ENCODE results near the gene PTPN14. TPM values are rescaled to one million over a fixed set of nuclear protein-coding genes. Genes with fewer than 3 reads are reported as not detected.

The PTPN14 gene
- polyA plus RNA-seq, 6 donors from 2014 or later: 0.04 to 0.05 (median 0.04) TPM; not detected in 3

- Mint-ChIP-seq H3K27ac (no peak overlapping the region), H3K27me3 (peaks cover 0 to 4% (median 0%) of the 10 kb centered on the region in 3 donors), H3K4me3 (no peak overlapping the region), H3K9me3 (no peaks in the 10 kb centered on the region), H3K36me3 (no peaks in the 10 kb centered on the region), H3K4me1 (no peaks in the 10 kb centered on the region)
- DNase-seq: no peak
- no peak for ATAC-seq (ENCODE audit: low read depth in 2 of 2)
Observed at GRCh38 chr1:214467078-214467585, 84.3 kb downstream of the PTPN14 start.

GRCh38 chr1:214466403-214467077, 84.9 kb downstream of the PTPN14 start:
- no peak overlapping the region for H3K27ac Mint-ChIP-seq
- no peaks in the 10 kb centered on the region for H3K9me3 Mint-ChIP-seq

GRCh38 chr1:214464445-214465287, 86.7 kb downstream of the PTPN14 start:
- peaks cover 0 to 11% (median 6%) of the 10 kb centered on the region in 3 donors for H3K27me3 Mint-ChIP-seq
- no peaks in the 10 kb centered on the region for H3K36me3 Mint-ChIP-seq
- ATAC-seq (ENCODE audit: low read depth in 2 of 2) (no peak), DNase-seq (no peak)
- H3K4me1 Mint-ChIP-seq: no peaks in the 10 kb centered on the region
- H3K4me3 Mint-ChIP-seq: no peak overlapping the region
- peaks cover 0 to 4% (median 0%) of the 10 kb centered on the region in 7 donors for H3K9me3 Mint-ChIP-seq
- peak overlapping the region in 1 of 6 donors; percentile 80 for H3K27ac Mint-ChIP-seq

More at GRCh38 chr1:214466403-214467077, 84.9 kb downstream of the PTPN14 start:
- Mint-ChIP-seq H3K4me1 (no peaks in the 10 kb centered on the region), H3K27me3 (peaks cover 0 to 7% (median 0%) of the 10 kb centered on the region in 3 donors), H3K36me3 (no peaks in the 10 kb centered on the region), H3K4me3 (no peak overlapping the region)
- ATAC-seq (ENCODE audit: low read depth in 2 of 2) (no peak), DNase-seq (no peak)

DNA sequence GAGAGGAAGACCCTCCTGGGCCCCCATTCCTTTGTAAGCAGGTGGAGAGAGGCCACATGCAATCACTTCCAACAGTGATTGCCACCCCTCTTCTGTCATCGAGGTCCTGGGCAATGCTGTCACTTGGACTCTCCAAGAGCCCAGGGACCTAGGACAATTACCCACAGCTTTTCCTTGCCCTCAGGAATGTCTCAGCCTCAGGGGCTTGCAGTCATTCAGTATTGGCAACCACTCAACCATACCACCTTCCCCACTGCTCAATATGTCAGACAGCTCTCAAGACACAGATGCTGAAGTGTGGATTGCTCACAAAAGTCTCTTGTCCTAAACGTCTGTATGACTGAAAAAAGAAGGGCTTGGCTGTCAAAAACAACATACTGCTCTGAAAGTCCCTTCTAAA, 87.8 kb downstream of the PTPN14 start:
- DNase-seq (no peak), ATAC-seq (ENCODE audit: low read depth in 2 of 2) (no peak)
- Mint-ChIP-seq H3K9me3 (peaks cover 0 to 4% (median 0%) of the 10 kb centered on the region in 7 donors), H3K4me3 (no peak overlapping the region), H3K4me1 (no peaks in the 10 kb centered on the region), H3K27ac (no peak overlapping the region), H3K27me3 (peaks cover 0 to 11% (median 6%) of the 10 kb centered on the region in 3 donors), H3K36me3 (no peaks in the 10 kb centered on the region)

DNA sequence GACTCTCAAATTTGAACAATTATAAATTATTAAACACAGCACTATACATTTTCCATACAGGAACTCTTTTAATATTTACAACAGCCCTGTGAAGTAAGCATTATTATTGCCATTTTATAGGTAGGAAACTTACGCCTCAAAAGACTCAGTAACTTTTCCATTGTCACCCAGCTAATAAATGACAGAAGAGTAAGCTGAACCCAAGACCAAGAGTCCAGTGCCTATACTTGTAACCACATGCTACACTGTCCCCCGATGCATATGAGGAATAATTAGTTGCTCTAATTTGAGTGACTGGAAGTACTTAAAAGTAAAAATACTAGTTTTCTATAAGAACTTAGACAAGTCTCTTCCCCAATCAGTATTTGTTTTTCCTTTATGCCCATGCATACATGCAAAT, 88.5 kb downstream of the PTPN14 start:
- no peak for DNase-seq
- no peak overlapping the region for H3K4me3 Mint-ChIP-seq
- H3K9me3 Mint-ChIP-seq: peaks cover 0 to 4% (median 0%) of the 10 kb centered on the region in 7 donors
- no peak for ATAC-seq (ENCODE audit: low read depth in 2 of 2)
- no peaks in the 10 kb centered on the region for H3K36me3 Mint-ChIP-seq
- peaks cover 0 to 11% (median 6%) of the 10 kb centered on the region in 3 donors for H3K27me3 Mint-ChIP-seq
- H3K27ac Mint-ChIP-seq: peak overlapping the region in 1 of 6 donors; percentile 6
- no peaks in the 10 kb centered on the region for H3K4me1 Mint-ChIP-seq

DNA sequence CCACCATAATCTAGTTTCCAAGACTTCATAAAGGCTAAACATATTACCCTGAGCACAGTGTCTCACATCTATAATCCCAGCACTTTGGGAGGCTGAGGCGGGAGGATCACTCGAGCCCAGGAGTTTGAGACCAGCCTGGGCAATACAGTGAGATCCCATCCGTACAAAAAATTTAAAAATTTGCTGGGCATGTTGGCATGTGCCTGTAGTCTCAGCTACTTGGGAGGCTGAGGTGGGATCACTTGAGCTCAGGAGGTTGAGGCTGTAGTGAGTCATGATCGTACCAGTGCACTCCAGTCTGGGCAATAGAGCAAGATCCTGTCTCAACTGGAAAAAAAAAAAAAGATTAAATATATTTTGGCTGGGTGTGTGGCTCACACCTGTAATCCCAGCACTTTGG, 90.1 kb downstream of the PTPN14 start:
- no peaks in the 10 kb centered on the region for H3K4me1 Mint-ChIP-seq
- H3K9me3 Mint-ChIP-seq: peaks cover 0 to 4% (median 0%) of the 10 kb centered on the region in 7 donors
- no peaks in the 10 kb centered on the region for H3K36me3 Mint-ChIP-seq
- no peak for DNase-seq
- H3K27me3 Mint-ChIP-seq: peaks cover 0 to 11% (median 6%) of the 10 kb centered on the region in 3 donors
- no peak overlapping the region for H3K4me3 Mint-ChIP-seq
- no peak for ATAC-seq (ENCODE audit: low read depth in 2 of 2)
- H3K27ac Mint-ChIP-seq: no peak overlapping the region

- no peaks in the 10 kb centered on the region for H3K36me3 Mint-ChIP-seq
- DNase-seq: no peak
- H3K27me3 Mint-ChIP-seq: peaks cover 2 to 11% (median 6%) of the 10 kb centered on the region in 3 donors
- no peak overlapping the region for H3K4me3 Mint-ChIP-seq
- H3K27ac Mint-ChIP-seq: no peak overlapping the region
- ATAC-seq (ENCODE audit: low read depth in 2 of 2): no peak
- peaks cover 0 to 4% (median 0%) of the 10 kb centered on the region in 7 donors for H3K9me3 Mint-ChIP-seq
- H3K4me1 Mint-ChIP-seq: no peaks in the 10 kb centered on the region
Observed at GRCh38 chr1:214460304-214460916, 91.0 kb downstream of the PTPN14 start.

GRCh38 chr1:214459895-214460294, 91.5 kb downstream of the PTPN14 start:
- Mint-ChIP-seq H3K27ac (no peak overlapping the region), H3K36me3 (no peaks in the 10 kb centered on the region), H3K4me3 (no peak overlapping the region), H3K4me1 (no peaks in the 10 kb centered on the region), H3K9me3 (peaks cover 0 to 4% (median 0%) of the 10 kb centered on the region in 7 donors), H3K27me3 (peaks cover 6 to 11% (median 7%) of the 10 kb centered on the region in 3 donors)
- ATAC-seq (ENCODE audit: low read depth in 2 of 2) (no peak), DNase-seq (no peak)

- H3K27ac Mint-ChIP-seq: no peak overlapping the region
- DNase-seq (no peak), ATAC-seq (ENCODE audit: low read depth in 2 of 2) (no peak)
- peaks cover 6 to 11% (median 7%) of the 10 kb centered on the region in 3 donors for H3K27me3 Mint-ChIP-seq
- no peaks in the 10 kb centered on the region for H3K4me1 Mint-ChIP-seq
- peaks cover 0 to 4% (median 0%) of the 10 kb centered on the region in 7 donors for H3K9me3 Mint-ChIP-seq
- no peak overlapping the region for H3K4me3 Mint-ChIP-seq
- no peaks in the 10 kb centered on the region for H3K36me3 Mint-ChIP-seq
Observed at GRCh38 chr1:214458541-214458940, 92.9 kb downstream of the PTPN14 start.

DNA sequence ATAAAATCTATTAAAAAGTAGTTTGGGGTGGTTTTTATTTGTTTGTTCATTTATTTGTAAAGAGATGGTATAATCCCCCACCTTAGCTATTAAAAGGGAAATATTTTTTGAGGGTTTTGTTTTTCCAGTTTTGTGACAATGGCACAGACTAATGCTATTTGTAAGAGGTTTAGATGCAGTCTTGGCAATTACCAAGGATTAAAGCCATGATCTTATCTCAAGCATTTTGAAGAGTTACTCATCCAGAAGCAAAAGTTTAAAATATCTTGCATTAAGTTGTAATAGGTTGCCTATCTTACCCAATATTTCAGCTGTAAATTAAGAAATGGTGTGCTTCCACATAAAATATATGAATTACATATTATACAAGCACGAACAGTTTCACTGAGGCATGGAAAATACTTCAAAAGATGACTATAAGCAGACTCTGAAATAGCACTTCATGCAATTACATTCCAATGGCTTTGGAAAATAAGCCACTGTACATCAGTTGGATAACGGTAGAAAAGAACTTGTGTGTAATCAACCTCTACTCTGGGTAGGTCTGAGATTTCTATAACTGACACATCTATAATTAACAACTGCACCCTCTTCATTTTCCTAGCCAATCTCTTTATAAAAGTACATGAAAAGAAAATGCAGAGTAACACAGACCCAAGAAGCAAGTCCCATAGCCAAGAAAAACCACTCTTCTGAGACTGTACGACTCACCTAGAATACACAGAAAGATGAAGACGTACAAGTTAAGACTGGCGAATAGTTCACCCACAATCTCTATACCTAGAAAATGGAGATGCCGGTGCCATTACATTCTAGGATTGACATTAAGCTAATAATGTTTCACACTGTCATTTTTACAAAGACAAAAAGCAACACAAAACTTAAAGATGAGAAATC, 95.2 kb downstream of the PTPN14 start:
- peaks cover 4 to 7% (median 6%) of the 10 kb centered on the region in 3 donors for H3K27me3 Mint-ChIP-seq

DNA sequence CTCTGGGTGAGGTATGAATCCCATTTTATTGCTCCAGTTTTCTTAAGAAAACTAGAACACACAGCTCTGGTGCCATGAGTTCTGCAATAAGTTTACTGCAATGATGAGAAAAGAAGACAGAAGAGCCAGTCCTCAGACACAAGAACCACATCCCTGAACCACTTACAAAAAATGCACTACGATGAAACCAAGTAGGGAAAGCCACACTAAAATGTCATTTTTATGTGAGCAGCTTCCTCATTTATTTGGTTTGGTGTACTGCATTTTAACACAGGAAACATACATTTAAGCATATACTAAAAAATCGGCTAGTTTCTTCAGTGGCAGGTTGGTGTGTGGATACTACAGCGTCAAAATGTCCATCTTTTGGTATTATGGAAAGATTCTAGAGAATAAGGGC, 95.9 kb downstream of the PTPN14 start:
- H3K9me3 Mint-ChIP-seq: peaks cover 0 to 2% (median 0%) of the 10 kb centered on the region in 7 donors
- no peak for ATAC-seq (ENCODE audit: low read depth in 2 of 2)
- H3K27me3 Mint-ChIP-seq: peaks cover 2 to 7% (median 4%) of the 10 kb centered on the region in 3 donors
- no peak for DNase-seq
- no peak overlapping the region for H3K4me3 Mint-ChIP-seq
- H3K27ac Mint-ChIP-seq: no peak overlapping the region
- H3K4me1 Mint-ChIP-seq: no peaks in the 10 kb centered on the region
- H3K36me3 Mint-ChIP-seq: no peaks in the 10 kb centered on the region

More for the DNA sequence above, 95.2 kb downstream of the PTPN14 start:
- DNase-seq (no peak), ATAC-seq (ENCODE audit: low read depth in 2 of 2) (no peak)
- Mint-ChIP-seq H3K9me3 (peaks cover 0 to 4% (median 0%) of the 10 kb centered on the region in 7 donors), H3K36me3 (no peaks in the 10 kb centered on the region), H3K4me3 (no peak overlapping the region), H3K27ac (no peak overlapping the region), H3K4me1 (no peaks in the 10 kb centered on the region)

- no peak for DNase-seq
- Mint-ChIP-seq H3K27ac (no peak overlapping the region), H3K9me3 (no peaks in the 10 kb centered on the region), H3K27me3 (peaks cover 0 to 7% (median 0%) of the 10 kb centered on the region in 3 donors), H3K36me3 (no peaks in the 10 kb centered on the region), H3K4me1 (no peaks in the 10 kb centered on the region), H3K4me3 (no peak overlapping the region)
- ATAC-seq (ENCODE audit: low read depth in 2 of 2): no peak
Observed at GRCh38 chr1:214454569-214455396, 96.6 kb downstream of the PTPN14 start.

Data from naive B cell (primary cell).